Endothelial cell of umbilical vein (primary cell): Measurements from ENCODE around the gene PLCG2. TPM values are rescaled to one million over a fixed set of nuclear protein-coding genes. Genes with fewer than 3 reads are reported as not detected.

Experiments used
- BruUV-seq: library from RNA; stranded (reverse); fragments of 400-500 nt; replicated peaks from 2 replicates; lab custom pipeline; 2021; lab: Mats Ljungman, UMichigan
- CTCF ChIA-PET: fragments of 300-600, 350-600 bp; sonication (Branson Sonifier 250); formaldehyde crosslinking; loops from one replicate; lab custom pipeline; 2021; ENCODE audit warnings: antibody characterized with exemption, inconsistent platforms; lab: Charles Lee
- POLR2A ChIA-PET: fragments of 300-600, 350-600 bp; sonication (Branson Sonifier 250); formaldehyde crosslinking; loops from one replicate; lab custom pipeline; 2021; ENCODE audit warnings: antibody characterized with exemption, inconsistent platforms; lab: Charles Lee
- DNase-seq: peaks from one replicate; pipeline ENCODE4 v3.0.0-alpha.2; 2011; ENCODE audit warnings: low read depth, low spot score
- FAIRE-seq: peaks from 2 replicates; lab custom pipeline; 2011; peaks lifted over from hg19 to GRCh38; lab: Jason Lieb, UNC
- H2AFZ ChIP-seq: 2 replicates; pipeline ENCODE4 v1.6.0; 2012; ENCODE audit warnings: low read depth, low read length, control low read depth, inconsistent platforms
- H3K27ac ChIP-seq: 2 replicates; pipeline ENCODE4 v1.5.1; 2011; ENCODE audit warnings: low read depth, mild to moderate bottlenecking, control low read depth, low read length, moderate library complexity; ENCODE audit not compliant: insufficient read depth
- H3K27me3 ChIP-seq, 2 experiments: 2 replicates each; pipeline versions ENCODE4 v1.6.0 to v1.6.1; 2011; ENCODE audit warnings: low read length in 2 of 2, mixed read lengths in 1 of 2; ENCODE audit not compliant: control insufficient read depth in 2 of 2, insufficient read depth in 2 of 2
- H3K36me3 ChIP-seq, 2 experiments: 2 replicates in 1 of 2; 3 replicates in 1 of 2; pipeline ENCODE4 v1.5.1; 2011; ENCODE audit warnings: low read length in 2 of 2, mild to moderate bottlenecking in 1 of 2, moderate library complexity in 1 of 2; ENCODE audit not compliant: control insufficient read depth in 2 of 2, insufficient read depth in 2 of 2; ENCODE audit errors: extremely low read depth in 1 of 2
- H3K4me1 ChIP-seq: 3 replicates; pipeline ENCODE4 v1.5.1; 2011; ENCODE audit warnings: mild to moderate bottlenecking, low read length; ENCODE audit not compliant: control insufficient read depth, insufficient read depth; ENCODE audit errors: extremely low read depth
- H3K4me2 ChIP-seq: 2 replicates; pipeline ENCODE4 v1.6.1; 2011; ENCODE audit warnings: low read length, control low read depth, mixed read lengths; ENCODE audit not compliant: insufficient read depth
- H3K4me3 ChIP-seq, 3 experiments: fragments of 200-600 bp in 1 of 3; sonication (generic), shearing (Covaris generic) in 1 of 3; replicated peaks in 1 of 3; 2 replicates each; pipeline ENCODE4 v1.5.1; 2011 to 2016; ENCODE audit warnings: control low read depth in 3 of 3, low read length in 3 of 3, mild to moderate bottlenecking in 2 of 3, inconsistent platforms in 1 of 3, low read depth in 1 of 3, moderate library complexity in 1 of 3; ENCODE audit not compliant: insufficient read depth in 1 of 3
- H3K79me2 ChIP-seq: 2 replicates; pipeline ENCODE4 v1.6.0; 2012; ENCODE audit warnings: low read length, inconsistent platforms; ENCODE audit not compliant: control insufficient read depth, insufficient read depth
- H3K9ac ChIP-seq: replicated peaks from 2 replicates; pipeline ENCODE3; 2011; ENCODE audit warnings: low read length, control low read depth; ENCODE audit not compliant: insufficient read depth; ENCODE audit errors: extremely low read depth
- H3K9me1 ChIP-seq: replicated peaks from 3 replicates; pipeline ENCODE4 v1.6.0; 2011; ENCODE audit warnings: mild to moderate bottlenecking, low read length; ENCODE audit not compliant: control insufficient read depth, insufficient read depth; ENCODE audit errors: extremely low read depth
- H3K9me3 ChIP-seq: replicated peaks from 2 replicates; pipeline ENCODE4 v1.5.1; 2012; ENCODE audit warnings: low read length, inconsistent platforms; ENCODE audit not compliant: control insufficient read depth, insufficient read depth
- H4K20me1 ChIP-seq: replicated peaks from 2 replicates; pipeline ENCODE3; 2011; ENCODE audit warnings: mild to moderate bottlenecking, low read length; ENCODE audit not compliant: control insufficient read depth, insufficient read depth; ENCODE audit errors: extremely low read depth
- CTCF ChIP-seq, 2 donors: IDR thresholded peaks; 1 replicate in 1 of 2; 2 replicates in 1 of 2; pipeline ENCODE4 v1.5.1; 2011; ENCODE audit warnings: low read length in 2 of 2, mild to moderate bottlenecking in 2 of 2, moderate library complexity in 2 of 2, control low read depth in 1 of 2, inconsistent platforms in 1 of 2, low read depth in 1 of 2; ENCODE audit not compliant: insufficient read depth in 1 of 2; ENCODE audit errors: extremely low read depth in 1 of 2
- EZH2 ChIP-seq: IDR thresholded peaks from 2 replicates; pipeline ENCODE4 v1.6.1; 2012; ENCODE audit warnings: borderline replicate concordance, low read depth, mild to moderate bottlenecking, moderate library complexity, low read length, inconsistent platforms; ENCODE audit not compliant: severe bottlenecking
- FOS ChIP-seq: IDR thresholded peaks from 2 replicates; pipeline ENCODE4 v1.6.1; 2011; ENCODE audit warnings: mild to moderate bottlenecking, low read length, moderate library complexity, borderline replicate concordance; ENCODE audit not compliant: insufficient read depth
- GATA2 ChIP-seq: IDR thresholded peaks from 2 replicates; pipeline ENCODE4 v1.7.0; 2011; ENCODE audit warnings: low read depth, mild to moderate bottlenecking, moderate library complexity, mixed read lengths, low read length; ENCODE audit not compliant: insufficient read length, insufficient read depth
- JUN ChIP-seq: IDR thresholded peaks from 2 replicates; pipeline ENCODE4 v1.6.1; 2011; ENCODE audit warnings: borderline replicate concordance, low read depth; ENCODE audit not compliant: insufficient read length, insufficient read depth
- MYC ChIP-seq: IDR thresholded peaks from one replicate; pipeline ENCODE4 v1.6.1; 2011; ENCODE audit warnings: mild to moderate bottlenecking, low read depth, low read length
- POLR2A ChIP-seq: IDR thresholded peaks from 2 replicates; pipeline ENCODE4 v1.6.1; 2012; ENCODE audit warnings: low read depth, mild to moderate bottlenecking, control low read depth, low read length
- POLR2AphosphoS5 ChIP-seq: IDR thresholded peaks from 2 replicates; pipeline ENCODE4 v1.6.1; 2012; ENCODE audit warnings: low read depth, mild to moderate bottlenecking, control low read depth, low read length, moderate library complexity; ENCODE audit not compliant: insufficient read depth
- dilution Hi-C: fragments of 300-500 bp; cut with MboI; formaldehyde crosslinking; loops from one replicate; pipeline ENCODE4 v1.15.0; 2019; ENCODE audit warnings: low sequenced_read_pairs; ENCODE audit not compliant: extremely low pct_ligation_motif_present
- intact Hi-C: fragments of 100-400 bp; cut with micrococcal nuclease; formaldehyde crosslinking; loops from one replicate; pipeline ENCODE4 v1.10.0; 2022
- polyA plus RNA-seq, 4 experiments: library from polyadenylated mRNA; depleted of rRNA in 3 of 4; stranded (reverse) in 3 of 4; unstranded in 1 of 4; fragments of >200 nt; gene quantifications; 2 replicates each; pipeline versions ENCODE4 v1.2.1 to v1.2.3, GENCODE V29; 2011 to 2012; ENCODE audit warnings: missing spikeins in 1 of 4
- total RNA-seq: library from RNA; stranded (reverse); gene quantifications from 2 replicates; pipeline ENCODE4 v1.2.3, GENCODE V29; 2021
- TF ChIP-seq, protein P1 (sequence below): IDR thresholded peaks from 2 replicates; pipeline ENCODE4 v1.6.1; 2011; ENCODE audit not compliant: insufficient read depth, insufficient read length

Gene PLCG2
- total and polyA plus RNA-seq, 2 donors (not counting 3 experiments of a cell fraction or from before 2014, with no cell fraction given), result 10.8 to 13.6 TPM

GRCh38 chr16:81951564-81951963, 172.5 kb downstream of the PLCG2 start:
- ChIA-PET POLR2A (no interaction called here), CTCF (interaction anchor here (1.1 kb wide), 1 partner anchor 12 kb away, joined by 3 read pairs; no protein-coding TSS in a partner anchor)
- Histone ChIP-seq H3K9ac (no peak overlapping the region), H3K27ac (no peak overlapping the region), H3K79me2 (no peaks in the 10 kb centered on the region), H2AFZ (no peak overlapping the region), H3K4me3 (no peak overlapping the region), H4K20me1 (no peaks in the 10 kb centered on the region), H3K4me2 (no peak overlapping the region), H3K36me3 (no peaks in the 10 kb centered on the region), H3K27me3 (no peaks in the 10 kb centered on the region), H3K4me1 (no peaks in the 10 kb centered on the region), H3K9me1 (no peaks in the 10 kb centered on the region), H3K9me3 (peaks cover 2% of the 10 kb centered on the region)
- no TSS peak for BruUV-seq
- DNase-seq, result no peak
- dilution Hi-C loops, result no loop called here
- no peak for TF ChIP-seq POLR2A
- TF ChIP-seq, protein P1, sequence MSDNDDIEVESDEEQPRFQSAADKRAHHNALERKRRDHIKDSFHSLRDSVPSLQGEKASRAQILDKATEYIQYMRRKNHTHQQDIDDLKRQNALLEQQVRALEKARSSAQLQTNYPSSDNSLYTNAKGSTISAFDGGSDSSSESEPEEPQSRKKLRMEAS, result no peak
- no peak for TF ChIP-seq FOS
- no peak for TF ChIP-seq JUN
- TF ChIP-seq MYC, result no peak
- TF ChIP-seq CTCF (IDR thresholded peaks at IDR 0.05; ENCODE audit: extremely low read depth in 1 of 2, insufficient read depth in 1 of 2, low read depth in 1 of 2, low read length in 2 of 2), result no peak
- no peak for TF ChIP-seq GATA2
- TF ChIP-seq EZH2, result no peak
- no peak for TF ChIP-seq POLR2AphosphoS5
- intact Hi-C loops, result no loop called here
- FAIRE-seq, result no peak
